Fibroblast of lung (primary cell): Measurements from ENCODE around the gene TSPAN18.

Source experiments
- EZH2 ChIP-seq: IDR thresholded peaks from 2 replicates; pipeline ENCODE4 v1.5.1; 2012; ENCODE audit warnings: low read length, control low read depth, mild to moderate bottlenecking; ENCODE audit errors: missing control alignments
- TF ChIP-seq, protein P1 (sequence below), 2 donors: IDR thresholded peaks in 1 of 2; conservative IDR thresholded peaks in 1 of 2; 1 replicate in 1 of 2; 2 replicates in 1 of 2; pipeline ENCODE4 v1.5.1; 2011 to 2012; ENCODE audit warnings: low read length in 2 of 2, control low read depth in 1 of 2, inconsistent platforms in 1 of 2, low read depth in 1 of 2, mild to moderate bottlenecking in 1 of 2

DNA sequence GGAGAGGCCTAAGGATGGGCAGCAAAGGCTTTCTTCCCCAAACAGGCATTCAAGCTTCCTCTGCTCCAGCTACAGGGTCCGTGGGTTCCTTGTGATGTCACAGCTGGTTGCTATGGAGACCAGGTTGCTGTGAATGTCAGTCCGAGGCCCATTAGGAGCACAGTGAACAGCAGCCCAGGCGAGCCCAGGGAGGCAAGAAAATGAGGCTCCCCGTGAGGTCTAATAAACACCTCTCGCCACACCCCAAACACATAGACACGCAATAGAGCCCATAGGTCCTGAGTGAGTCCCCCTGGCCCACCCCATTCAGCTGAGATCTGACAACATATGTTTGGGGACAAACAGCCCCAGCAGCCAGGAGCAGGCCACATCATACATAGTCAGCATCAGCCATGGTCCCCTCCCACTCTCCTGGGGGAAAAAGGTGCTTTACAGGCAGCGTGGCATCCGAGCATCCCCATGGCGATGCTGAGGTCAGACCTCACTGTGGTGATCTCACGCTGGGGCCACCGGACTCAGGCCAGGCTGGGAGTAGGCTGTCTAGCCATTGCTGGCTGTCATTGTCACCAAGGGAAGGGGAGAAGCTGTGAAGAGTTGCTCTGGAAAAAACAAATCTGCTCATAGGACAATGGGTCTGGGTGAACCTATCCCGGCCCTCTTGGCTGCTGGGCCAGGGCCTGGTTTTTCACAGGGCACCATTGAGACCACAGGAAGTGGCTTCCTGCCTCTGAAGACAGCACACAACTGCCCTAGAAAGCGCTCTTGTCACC is 247.1 kb downstream of the TSPAN18 start:
- TF ChIP-seq, protein P1, sequence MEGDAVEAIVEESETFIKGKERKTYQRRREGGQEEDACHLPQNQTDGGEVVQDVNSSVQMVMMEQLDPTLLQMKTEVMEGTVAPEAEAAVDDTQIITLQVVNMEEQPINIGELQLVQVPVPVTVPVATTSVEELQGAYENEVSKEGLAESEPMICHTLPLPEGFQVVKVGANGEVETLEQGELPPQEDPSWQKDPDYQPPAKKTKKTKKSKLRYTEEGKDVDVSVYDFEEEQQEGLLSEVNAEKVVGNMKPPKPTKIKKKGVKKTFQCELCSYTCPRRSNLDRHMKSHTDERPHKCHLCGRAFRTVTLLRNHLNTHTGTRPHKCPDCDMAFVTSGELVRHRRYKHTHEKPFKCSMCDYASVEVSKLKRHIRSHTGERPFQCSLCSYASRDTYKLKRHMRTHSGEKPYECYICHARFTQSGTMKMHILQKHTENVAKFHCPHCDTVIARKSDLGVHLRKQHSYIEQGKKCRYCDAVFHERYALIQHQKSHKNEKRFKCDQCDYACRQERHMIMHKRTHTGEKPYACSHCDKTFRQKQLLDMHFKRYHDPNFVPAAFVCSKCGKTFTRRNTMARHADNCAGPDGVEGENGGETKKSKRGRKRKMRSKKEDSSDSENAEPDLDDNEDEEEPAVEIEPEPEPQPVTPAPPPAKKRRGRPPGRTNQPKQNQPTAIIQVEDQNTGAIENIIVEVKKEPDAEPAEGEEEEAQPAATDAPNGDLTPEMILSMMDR (conservative IDR thresholded peaks at IDR 0.05 in 1 of 2, IDR thresholded peaks at IDR 0.05 in 1 of 2; ENCODE audit: low read depth in 1 of 2, low read length in 2 of 2): no peak
- no peak for TF ChIP-seq EZH2
